AG09319 (cell line): ENCODE results near the gene CSK.

ENCODE experiments used
- DNase-seq: peaks from one replicate; pipeline ENCODE4 v3.0.0-alpha.2; 2010; ENCODE audit warnings: low read depth; ENCODE audit errors: extremely low read depth
- TF ChIP-seq, protein P1 (sequence below): IDR thresholded peaks from 2 replicates; pipeline ENCODE4 v1.5.1; 2011; ENCODE audit warnings: low read depth, mild to moderate bottlenecking, inconsistent platforms, low read length, moderate library complexity

The CSK gene

DNA sequence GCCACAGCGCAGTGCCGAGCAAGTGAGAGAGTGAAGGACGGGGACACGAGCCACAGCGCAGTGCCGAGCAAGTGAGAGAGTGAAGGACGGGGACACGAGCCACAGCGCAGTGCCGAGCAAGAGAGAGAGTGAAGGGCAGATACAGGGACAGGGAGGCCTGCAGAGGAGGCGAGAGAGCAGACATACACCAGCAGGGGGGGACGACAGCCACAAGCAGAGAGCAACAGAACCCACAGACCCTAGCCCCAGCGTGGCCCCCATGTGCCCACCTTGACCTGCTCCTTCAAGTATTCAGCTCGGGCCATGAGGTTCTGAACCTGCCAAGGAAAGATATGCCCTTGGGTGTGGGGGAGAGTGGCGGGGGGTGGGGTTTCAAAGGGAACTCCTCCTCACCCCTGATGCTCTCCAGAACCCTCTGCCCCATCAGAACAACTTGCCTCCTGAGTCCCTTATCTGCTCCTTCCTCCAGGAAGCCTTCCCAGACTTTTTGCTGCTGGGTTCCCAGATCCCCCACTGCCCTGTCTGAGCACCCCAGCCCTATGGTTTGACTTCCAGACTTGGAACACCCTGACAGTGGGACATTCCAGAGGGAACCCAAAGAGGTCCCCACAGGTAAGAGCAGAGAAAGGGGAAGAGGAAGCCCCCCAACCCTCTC, 55.7 kb downstream of the CSK start:
- TF ChIP-seq, protein P1, sequence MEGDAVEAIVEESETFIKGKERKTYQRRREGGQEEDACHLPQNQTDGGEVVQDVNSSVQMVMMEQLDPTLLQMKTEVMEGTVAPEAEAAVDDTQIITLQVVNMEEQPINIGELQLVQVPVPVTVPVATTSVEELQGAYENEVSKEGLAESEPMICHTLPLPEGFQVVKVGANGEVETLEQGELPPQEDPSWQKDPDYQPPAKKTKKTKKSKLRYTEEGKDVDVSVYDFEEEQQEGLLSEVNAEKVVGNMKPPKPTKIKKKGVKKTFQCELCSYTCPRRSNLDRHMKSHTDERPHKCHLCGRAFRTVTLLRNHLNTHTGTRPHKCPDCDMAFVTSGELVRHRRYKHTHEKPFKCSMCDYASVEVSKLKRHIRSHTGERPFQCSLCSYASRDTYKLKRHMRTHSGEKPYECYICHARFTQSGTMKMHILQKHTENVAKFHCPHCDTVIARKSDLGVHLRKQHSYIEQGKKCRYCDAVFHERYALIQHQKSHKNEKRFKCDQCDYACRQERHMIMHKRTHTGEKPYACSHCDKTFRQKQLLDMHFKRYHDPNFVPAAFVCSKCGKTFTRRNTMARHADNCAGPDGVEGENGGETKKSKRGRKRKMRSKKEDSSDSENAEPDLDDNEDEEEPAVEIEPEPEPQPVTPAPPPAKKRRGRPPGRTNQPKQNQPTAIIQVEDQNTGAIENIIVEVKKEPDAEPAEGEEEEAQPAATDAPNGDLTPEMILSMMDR: no peak
- DNase-seq: no peak

DNA sequence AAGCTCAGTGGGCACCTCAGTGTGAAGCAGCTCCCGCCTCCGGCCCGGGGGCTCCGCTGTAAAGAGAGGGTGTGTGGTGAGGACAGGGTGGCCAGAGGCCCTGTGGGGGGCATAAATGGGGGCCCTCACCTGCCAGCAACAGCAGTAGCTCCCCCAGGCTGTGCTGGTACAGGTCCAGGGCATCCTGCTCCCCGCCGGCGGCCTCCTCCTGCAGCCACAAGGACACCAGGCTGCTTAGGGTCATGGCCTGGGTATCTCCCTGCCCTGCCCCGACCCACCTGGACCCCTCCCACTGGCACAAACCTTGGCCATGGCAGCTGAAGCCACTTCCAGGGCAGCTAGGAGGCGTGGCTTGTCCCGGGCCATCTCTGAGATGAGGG, 56.2 kb downstream of the CSK start:
- TF ChIP-seq, protein P1: no peak
- DNase-seq: no peak

DNA sequence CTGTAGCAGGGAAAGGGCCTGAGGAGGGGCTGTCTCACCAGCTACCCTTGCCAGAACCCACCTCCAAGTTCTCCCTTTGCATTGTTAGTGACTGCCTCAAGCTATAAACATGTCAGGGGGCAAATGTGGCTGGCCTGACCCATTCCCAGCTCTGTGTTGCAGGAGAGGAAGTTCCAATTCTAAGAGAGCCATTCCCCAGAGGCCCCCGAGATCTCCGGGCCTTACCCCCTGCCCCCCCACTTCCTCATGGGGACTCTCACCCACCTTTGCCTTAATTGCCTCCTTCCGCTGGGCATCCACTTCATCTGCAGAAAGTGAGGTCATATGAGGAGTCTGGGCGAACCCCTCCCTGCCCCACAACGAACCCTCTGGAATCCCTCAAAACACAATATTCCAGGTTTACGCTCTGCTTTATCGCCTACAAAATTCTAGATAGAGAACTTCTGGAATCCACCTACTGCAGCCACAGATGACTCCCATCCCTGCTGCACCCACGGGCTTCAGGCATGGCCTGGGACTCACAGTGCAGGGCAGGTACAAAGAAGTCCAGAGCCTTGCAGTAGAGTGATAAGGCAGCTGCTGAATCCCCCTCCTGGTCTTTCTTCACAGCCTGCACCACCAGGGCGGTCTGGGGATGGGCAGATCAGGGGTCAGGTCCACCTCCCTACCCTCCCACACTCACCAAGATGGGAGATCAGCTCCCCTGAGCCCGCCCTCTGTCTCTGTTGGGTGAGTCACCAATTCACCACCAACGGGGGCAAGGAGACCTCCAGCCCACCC, 57.1 kb downstream of the CSK start:
- TF ChIP-seq, protein P1: no peak
- no peak for DNase-seq

DNA sequence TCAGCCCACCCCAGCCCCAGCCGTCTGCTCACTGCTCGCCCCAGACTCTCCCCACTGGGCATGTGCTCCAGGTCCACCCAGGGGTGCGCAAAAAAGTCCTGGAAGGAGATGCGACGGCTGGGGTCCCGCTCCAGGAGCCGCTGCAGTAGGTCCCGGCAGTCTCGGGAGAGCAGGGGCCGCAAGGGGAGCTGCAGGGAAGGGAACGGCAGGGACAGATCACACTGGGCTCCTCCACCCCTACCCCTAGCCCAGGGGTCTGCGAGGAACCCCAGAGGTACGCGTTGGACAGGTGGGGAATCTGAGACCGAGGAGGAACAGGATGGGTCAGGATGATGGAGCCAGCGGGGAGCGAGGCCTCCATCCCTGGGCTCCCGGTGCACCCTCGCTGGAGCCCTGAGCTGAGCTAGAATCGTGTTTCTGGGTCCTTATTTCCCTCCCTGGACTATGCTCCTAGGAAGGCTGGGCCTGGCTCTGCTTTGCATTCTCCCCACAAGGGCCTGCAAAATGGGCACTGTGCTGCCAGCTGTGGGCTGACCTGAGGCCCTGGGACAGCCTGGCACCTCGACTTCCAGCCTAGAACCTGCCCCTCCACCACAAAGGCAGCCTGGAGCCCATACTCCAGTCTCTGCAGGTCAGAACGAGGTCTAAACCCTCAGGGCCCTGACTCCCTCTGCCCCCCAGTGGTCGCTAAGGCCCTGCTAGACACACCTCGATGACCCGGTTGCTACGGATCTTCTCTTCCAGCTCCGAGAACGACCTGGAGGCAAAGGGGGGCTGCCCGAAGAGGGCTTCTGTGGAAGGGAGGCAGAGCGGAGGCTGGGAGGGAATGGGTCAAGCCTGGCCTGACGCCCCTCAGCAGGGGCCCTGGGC, 57.9 kb downstream of the CSK start:
- no peak for DNase-seq
- TF ChIP-seq, protein P1: no peak

DNA sequence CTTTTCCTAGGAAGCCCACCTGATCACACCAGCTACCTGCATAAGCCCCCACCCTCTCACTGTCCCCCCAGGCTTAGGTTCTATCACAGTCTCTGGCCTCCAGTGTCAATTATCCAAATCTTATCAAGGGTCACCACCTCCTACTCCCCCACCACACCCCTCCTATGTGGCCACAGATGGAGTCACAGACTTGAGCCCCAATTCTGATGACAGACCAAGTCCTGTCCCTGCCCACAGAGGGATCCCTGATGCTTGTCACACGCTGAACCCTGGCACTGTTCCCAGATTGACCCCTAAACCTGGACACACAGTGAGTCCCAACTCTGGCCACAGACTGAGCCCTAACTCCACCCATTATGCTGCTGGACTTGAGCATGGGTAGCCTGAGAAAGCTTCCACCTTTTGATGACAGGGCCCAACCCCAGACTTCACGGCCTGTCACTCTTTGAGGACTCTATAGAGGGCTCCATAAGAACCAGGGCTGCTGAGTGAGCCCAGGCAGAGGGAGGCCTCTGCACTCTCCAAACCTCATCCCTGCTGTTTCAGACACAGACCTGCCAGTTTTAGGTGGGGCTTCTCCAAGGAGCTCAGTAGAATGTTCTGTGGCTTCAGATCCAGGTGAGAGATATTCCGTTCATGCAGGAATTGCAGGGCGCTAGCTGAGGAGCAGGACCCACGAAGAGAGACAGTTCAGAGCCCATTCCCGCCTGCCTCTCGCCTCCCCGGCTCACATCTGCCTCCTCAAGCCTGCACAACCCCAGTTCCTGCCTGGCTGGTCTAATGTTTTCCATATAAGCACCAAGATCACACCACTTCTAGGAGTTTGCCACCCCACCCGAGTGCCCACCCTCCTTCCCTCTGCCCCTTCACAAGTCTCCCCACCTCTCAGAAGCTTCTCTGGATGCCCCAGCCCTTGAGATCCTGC, 59.2 kb downstream of the CSK start:
- TF ChIP-seq, protein P1: no peak
- no peak for DNase-seq

DNA sequence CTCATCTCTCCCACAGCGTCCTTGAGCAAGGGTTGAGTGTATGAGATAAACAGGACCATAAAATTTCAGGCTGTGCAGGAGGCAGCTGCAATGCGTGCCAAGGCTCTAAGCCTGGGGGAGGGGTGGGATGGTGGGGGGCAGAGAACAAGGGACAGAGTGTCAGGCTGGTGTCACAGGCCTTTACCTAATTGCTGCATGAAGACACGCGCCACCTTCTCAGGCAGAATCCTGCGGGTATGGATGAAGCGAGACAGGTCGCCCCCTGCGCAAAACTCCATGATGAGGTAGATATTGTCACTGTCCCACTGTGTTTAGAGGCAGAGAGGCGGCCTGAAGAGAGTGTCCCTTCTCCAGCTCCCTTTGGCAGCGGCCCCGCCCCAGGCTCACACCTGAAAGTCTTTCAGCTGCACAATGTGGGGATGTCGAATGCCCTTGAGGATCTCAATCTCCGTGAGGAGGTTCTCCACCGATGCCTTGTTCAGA, 60.1 kb downstream of the CSK start:
- TF ChIP-seq, protein P1: no peak

More for the DNA sequence above, 60.1 kb downstream of the CSK start:
- no peak for DNase-seq
